Measurements from ENCODE around the gene KCNQ5. TPM values are rescaled to one million over a fixed set of nuclear protein-coding genes. Genes with fewer than 3 reads are reported as not detected.

Gene KCNQ5
- total RNA-seq, 1 experiment from 2014 or later = not detected

- no peaks in the 10 kb centered on the region; the same call in 1 of the 2 replicates for H3K9me2 ChIP-seq (ENCODE audit: insufficient read depth)
- ChIA-PET POLR2A (no interaction called here), RAD21 (ENCODE audit: low non-redundant PET in 1 of 2, low total read pairs in 2 of 2, uncharacterized antibody in 2 of 2, unreplicated experiment in 2 of 2) (no interaction called here), CTCF (no interaction called here)
- H3K9me3 ChIP-seq (ENCODE audit: control insufficient read depth in 1 of 2, insufficient read depth in 1 of 2, low read depth in 1 of 2, low read length in 2 of 2) = no peaks in the 10 kb centered on the region
- ATAC-seq (no peak), DNase-seq (ENCODE audit: low read depth, low spot score) (peak; percentile 4)
- no peak overlapping the region for H3K4me2 ChIP-seq (ENCODE audit: low read length)
- no peaks in the 10 kb centered on the region for H3K79me2 ChIP-seq (ENCODE audit: insufficient read depth, low read length)
- no peak overlapping the region for H2AFZ ChIP-seq (ENCODE audit: low read depth, low read length, poor library complexity, severe bottlenecking)
- TF ChIP-seq EZH2phosphoT487 (IDR thresholded peaks at IDR 0.05; ENCODE audit: borderline replicate concordance) (no peak), ATF3 (IDR thresholded peaks at IDR 0.05) (peak; percentile 45; the same call in 1 of the 2 replicates), JUND (IDR thresholded peaks at IDR 0.05) (0 out of 2 replicates have a peak, but pooled peaks have one; percentile 29), CEBPB (IDR thresholded peaks at IDR 0.05; ENCODE audit: low read depth) (peak; percentile 56), FOSL1 (IDR thresholded peaks at IDR 0.05; ENCODE audit: low read depth) (0 out of 2 replicates have a peak, but pooled peaks have one; percentile 23)
- intact Hi-C loops (cut with micrococcal nuclease) = no loop called here
- H3K36me3 ChIP-seq (ENCODE audit: control insufficient read depth in 1 of 2, insufficient read depth in 2 of 2, low read length in 2 of 2) = no peaks in the 10 kb centered on the region
- H4K20me1 ChIP-seq (ENCODE audit: insufficient read depth) = no peaks in the 10 kb centered on the region
- no TSS peak for BruUV-seq (replicated peaks)
- H3K9ac ChIP-seq (ENCODE audit: low read length) = no peak overlapping the region
- H3K4me3 ChIP-seq (replicated peaks in 1 of 2; ENCODE audit: low read depth in 1 of 2, low read length in 2 of 2) = no peak overlapping the region
- peaks cover 37% of the 10 kb centered on the region for H3K27me3 ChIP-seq (ENCODE audit: insufficient read depth, low read length)
- no peak overlapping the region for H3K27ac ChIP-seq (ENCODE audit: low read depth, low read length)
- H3K4me1 ChIP-seq (ENCODE audit: control insufficient read depth in 1 of 2, insufficient read depth in 2 of 2, low read length in 2 of 2) = 0 out of 4 replicates have a peak, but pooled peaks cover 0 to 5% of the 10 kb centered on the region in 2 experiments
Measured at GRCh38 chr6:72950114-72950860, 328.4 kb downstream of the KCNQ5 start.

- Histone ChIP-seq H3K4me1 (ENCODE audit: control insufficient read depth in 1 of 2, insufficient read depth in 2 of 2, low read length in 2 of 2) (0 out of 4 replicates have a peak, but pooled peaks cover 0 to 5% of the 10 kb centered on the region in 2 experiments), H3K27me3 (ENCODE audit: insufficient read depth, low read length) (peaks cover 22% of the 10 kb centered on the region), H2AFZ (ENCODE audit: low read depth, low read length, poor library complexity, severe bottlenecking) (no peak overlapping the region), H3K79me2 (ENCODE audit: insufficient read depth, low read length) (no peaks in the 10 kb centered on the region), H4K20me1 (ENCODE audit: insufficient read depth) (no peaks in the 10 kb centered on the region), H3K9me2 (ENCODE audit: insufficient read depth) (no peaks in the 10 kb centered on the region; the same call in 1 of the 2 replicates), H3K27ac (ENCODE audit: low read depth, low read length) (no peak overlapping the region), H3K36me3 (ENCODE audit: control insufficient read depth in 1 of 2, insufficient read depth in 2 of 2, low read length in 2 of 2) (no peaks in the 10 kb centered on the region), H3K4me2 (ENCODE audit: low read length) (0 out of 2 replicates have a peak overlapping the region, but pooled peaks have one; percentile 18), H3K4me3 (replicated peaks in 1 of 2; ENCODE audit: low read depth in 1 of 2, low read length in 2 of 2) (no peak overlapping the region), H3K9ac (ENCODE audit: low read length) (no peak overlapping the region), H3K9me3 (ENCODE audit: control insufficient read depth in 1 of 2, insufficient read depth in 1 of 2, low read depth in 1 of 2, low read length in 2 of 2) (no peaks in the 10 kb centered on the region)
- ATAC-seq (no peak), DNase-seq (ENCODE audit: low read depth, low spot score) (no peak)
- RAD21 ChIA-PET (ENCODE audit: low non-redundant PET in 1 of 2, low total read pairs in 2 of 2, uncharacterized antibody in 2 of 2, unreplicated experiment in 2 of 2) = no interaction called here
- POLR2A ChIA-PET = no interaction called here
- no TSS peak for BruUV-seq (replicated peaks)
- peak; percentile 24; the same call in 1 of the 2 replicates for TF ChIP-seq SP1 (IDR thresholded peaks at IDR 0.05; ENCODE audit: low read depth)
- no peak for TF ChIP-seq REST (IDR thresholded peaks at IDR 0.05; ENCODE audit: low read depth)
- TF ChIP-seq JUND (IDR thresholded peaks at IDR 0.05) = peak; percentile 19; the same call in 1 of the 2 replicates
- no peak for TF ChIP-seq EGR1 (IDR thresholded peaks at IDR 0.05; ENCODE audit: low read depth)
- TF ChIP-seq CEBPB (IDR thresholded peaks at IDR 0.05; ENCODE audit: low read depth) = no peak
- no peak for TF ChIP-seq POLR2A (IDR thresholded peaks at IDR 0.05; ENCODE audit: borderline replicate concordance, extremely low read depth, insufficient read depth, insufficient read length)
- TF ChIP-seq TCF7L2 (IDR thresholded peaks at IDR 0.05; ENCODE audit: borderline replicate concordance, extremely low read depth, insufficient read depth, insufficient read length) = no peak
- no peak for TF ChIP-seq EZH2phosphoT487 (IDR thresholded peaks at IDR 0.05; ENCODE audit: borderline replicate concordance)
- intact Hi-C loops (cut with micrococcal nuclease) = no loop called here
- CTCF ChIA-PET = no interaction called here
Measured at GRCh38 chr6:72952808-72953630, 331.2 kb downstream of the KCNQ5 start.

All from HCT116 (cell line).